Endothelial cell of umbilical vein (primary cell): ENCODE measurements around the gene SYNPO2L. TPM values are rescaled to one million over a fixed set of nuclear protein-coding genes. Genes with fewer than 3 reads are reported as not detected.
A peak's percentile ranks its signal among the peaks of the same experiment; 100 is the strongest.

ENCODE experiments used
- BruUV-seq: library from RNA; stranded (reverse); fragments of 400-500 nt; replicated peaks from 2 replicates; lab custom pipeline; 2021; lab: Mats Ljungman, UMichigan
- CTCF ChIA-PET: fragments of 300-600, 350-600 bp; sonication (Branson Sonifier 250); formaldehyde crosslinking; loops from one replicate; lab custom pipeline; 2021; ENCODE audit warnings: antibody characterized with exemption, inconsistent platforms; lab: Charles Lee
- POLR2A ChIA-PET: fragments of 300-600, 350-600 bp; sonication (Branson Sonifier 250); formaldehyde crosslinking; loops from one replicate; lab custom pipeline; 2021; ENCODE audit warnings: antibody characterized with exemption, inconsistent platforms; lab: Charles Lee
- DNase-seq: peaks from one replicate; pipeline ENCODE4 v3.0.0-alpha.2; 2011; ENCODE audit warnings: low read depth, low spot score
- FAIRE-seq: peaks from 2 replicates; lab custom pipeline; 2011; peaks lifted over from hg19 to GRCh38; lab: Jason Lieb, UNC
- H2AFZ ChIP-seq: 2 replicates; pipeline ENCODE4 v1.6.0; 2012; ENCODE audit warnings: low read depth, low read length, control low read depth, inconsistent platforms
- H3K27ac ChIP-seq: 2 replicates; pipeline ENCODE4 v1.5.1; 2011; ENCODE audit warnings: low read depth, mild to moderate bottlenecking, control low read depth, low read length, moderate library complexity; ENCODE audit not compliant: insufficient read depth
- H3K27me3 ChIP-seq, 2 experiments: 2 replicates each; pipeline versions ENCODE4 v1.6.0 to v1.6.1; 2011; ENCODE audit warnings: low read length in 2 of 2, mixed read lengths in 1 of 2; ENCODE audit not compliant: control insufficient read depth in 2 of 2, insufficient read depth in 2 of 2
- H3K36me3 ChIP-seq, 2 experiments: 2 replicates in 1 of 2; 3 replicates in 1 of 2; pipeline ENCODE4 v1.5.1; 2011; ENCODE audit warnings: low read length in 2 of 2, mild to moderate bottlenecking in 1 of 2, moderate library complexity in 1 of 2; ENCODE audit not compliant: control insufficient read depth in 2 of 2, insufficient read depth in 2 of 2; ENCODE audit errors: extremely low read depth in 1 of 2
- H3K4me1 ChIP-seq: 3 replicates; pipeline ENCODE4 v1.5.1; 2011; ENCODE audit warnings: mild to moderate bottlenecking, low read length; ENCODE audit not compliant: control insufficient read depth, insufficient read depth; ENCODE audit errors: extremely low read depth
- H3K4me2 ChIP-seq: 2 replicates; pipeline ENCODE4 v1.6.1; 2011; ENCODE audit warnings: low read length, control low read depth, mixed read lengths; ENCODE audit not compliant: insufficient read depth
- H3K4me3 ChIP-seq, 3 experiments: fragments of 200-600 bp in 1 of 3; sonication (generic), shearing (Covaris generic) in 1 of 3; replicated peaks in 1 of 3; 2 replicates each; pipeline ENCODE4 v1.5.1; 2011 to 2016; ENCODE audit warnings: control low read depth in 3 of 3, low read length in 3 of 3, mild to moderate bottlenecking in 2 of 3, inconsistent platforms in 1 of 3, low read depth in 1 of 3, moderate library complexity in 1 of 3; ENCODE audit not compliant: insufficient read depth in 1 of 3
- H3K79me2 ChIP-seq: 2 replicates; pipeline ENCODE4 v1.6.0; 2012; ENCODE audit warnings: low read length, inconsistent platforms; ENCODE audit not compliant: control insufficient read depth, insufficient read depth
- H3K9ac ChIP-seq: replicated peaks from 2 replicates; pipeline ENCODE3; 2011; ENCODE audit warnings: low read length, control low read depth; ENCODE audit not compliant: insufficient read depth; ENCODE audit errors: extremely low read depth
- H3K9me1 ChIP-seq: replicated peaks from 3 replicates; pipeline ENCODE4 v1.6.0; 2011; ENCODE audit warnings: mild to moderate bottlenecking, low read length; ENCODE audit not compliant: control insufficient read depth, insufficient read depth; ENCODE audit errors: extremely low read depth
- H3K9me3 ChIP-seq: replicated peaks from 2 replicates; pipeline ENCODE4 v1.5.1; 2012; ENCODE audit warnings: low read length, inconsistent platforms; ENCODE audit not compliant: control insufficient read depth, insufficient read depth
- H4K20me1 ChIP-seq: replicated peaks from 2 replicates; pipeline ENCODE3; 2011; ENCODE audit warnings: mild to moderate bottlenecking, low read length; ENCODE audit not compliant: control insufficient read depth, insufficient read depth; ENCODE audit errors: extremely low read depth
- EZH2 ChIP-seq: IDR thresholded peaks from 2 replicates; pipeline ENCODE4 v1.6.1; 2012; ENCODE audit warnings: borderline replicate concordance, low read depth, mild to moderate bottlenecking, moderate library complexity, low read length, inconsistent platforms; ENCODE audit not compliant: severe bottlenecking
- FOS ChIP-seq: IDR thresholded peaks from 2 replicates; pipeline ENCODE4 v1.6.1; 2011; ENCODE audit warnings: mild to moderate bottlenecking, low read length, moderate library complexity, borderline replicate concordance; ENCODE audit not compliant: insufficient read depth
- GATA2 ChIP-seq: IDR thresholded peaks from 2 replicates; pipeline ENCODE4 v1.7.0; 2011; ENCODE audit warnings: low read depth, mild to moderate bottlenecking, moderate library complexity, mixed read lengths, low read length; ENCODE audit not compliant: insufficient read length, insufficient read depth
- JUN ChIP-seq: IDR thresholded peaks from 2 replicates; pipeline ENCODE4 v1.6.1; 2011; ENCODE audit warnings: borderline replicate concordance, low read depth; ENCODE audit not compliant: insufficient read length, insufficient read depth
- MYC ChIP-seq: IDR thresholded peaks from one replicate; pipeline ENCODE4 v1.6.1; 2011; ENCODE audit warnings: mild to moderate bottlenecking, low read depth, low read length
- POLR2A ChIP-seq: IDR thresholded peaks from 2 replicates; pipeline ENCODE4 v1.6.1; 2012; ENCODE audit warnings: low read depth, mild to moderate bottlenecking, control low read depth, low read length
- POLR2AphosphoS5 ChIP-seq: IDR thresholded peaks from 2 replicates; pipeline ENCODE4 v1.6.1; 2012; ENCODE audit warnings: low read depth, mild to moderate bottlenecking, control low read depth, low read length, moderate library complexity; ENCODE audit not compliant: insufficient read depth
- dilution Hi-C: fragments of 300-500 bp; cut with MboI; formaldehyde crosslinking; loops from one replicate; pipeline ENCODE4 v1.15.0; 2019; ENCODE audit warnings: low sequenced_read_pairs; ENCODE audit not compliant: extremely low pct_ligation_motif_present
- intact Hi-C: fragments of 100-400 bp; cut with micrococcal nuclease; formaldehyde crosslinking; loops from one replicate; pipeline ENCODE4 v1.10.0; 2022
- polyA plus RNA-seq, 4 experiments: library from polyadenylated mRNA; depleted of rRNA in 3 of 4; stranded (reverse) in 3 of 4; unstranded in 1 of 4; fragments of >200 nt; gene quantifications; 2 replicates each; pipeline versions ENCODE4 v1.2.1 to v1.2.3, GENCODE V29; 2011 to 2012; ENCODE audit warnings: missing spikeins in 1 of 4
- total RNA-seq: library from RNA; stranded (reverse); gene quantifications from 2 replicates; pipeline ENCODE4 v1.2.3, GENCODE V29; 2021
- TF ChIP-seq, protein P1 (sequence below), 2 donors: IDR thresholded peaks; 1 replicate in 1 of 2; 2 replicates in 1 of 2; pipeline ENCODE4 v1.5.1; 2011; ENCODE audit warnings: low read length in 2 of 2, mild to moderate bottlenecking in 2 of 2, moderate library complexity in 2 of 2, control low read depth in 1 of 2, inconsistent platforms in 1 of 2, low read depth in 1 of 2; ENCODE audit not compliant: insufficient read depth in 1 of 2; ENCODE audit errors: extremely low read depth in 1 of 2
- TF ChIP-seq, protein P2 (sequence below): IDR thresholded peaks from 2 replicates; pipeline ENCODE4 v1.6.1; 2011; ENCODE audit not compliant: insufficient read depth, insufficient read length

The SYNPO2L gene
- total and polyA plus RNA-seq, 2 donors (not counting 3 experiments of a cell fraction or from before 2014, with no cell fraction given) = not detected

DNA sequence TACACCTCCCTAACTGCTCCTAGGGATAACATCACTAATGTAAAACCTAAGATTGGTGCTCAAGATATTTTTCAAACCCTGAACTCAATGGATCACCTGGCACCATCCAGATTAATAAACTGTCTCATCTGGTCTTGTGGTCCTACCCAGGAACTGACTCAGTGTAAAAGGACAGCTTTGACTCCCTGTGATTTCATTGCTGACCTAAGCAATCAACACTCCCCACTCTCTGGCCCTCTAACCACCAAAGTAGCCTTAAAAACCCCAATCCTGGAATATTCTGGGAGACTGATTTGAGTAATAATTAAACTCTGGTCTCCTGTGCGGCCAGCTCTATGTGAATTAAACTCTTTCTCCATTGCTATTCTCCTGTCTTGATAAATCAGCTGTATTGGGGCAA, 58.5 kb downstream of the SYNPO2L start:
- peaks cover 10% of the 10 kb centered on the region for H3K4me1 ChIP-seq
- dilution Hi-C loops (no loop called here), intact Hi-C loops (no loop called here)
- no peaks in the 10 kb centered on the region for H4K20me1 ChIP-seq
- H3K9ac ChIP-seq = no peak overlapping the region
- H3K9me1 ChIP-seq = no peaks in the 10 kb centered on the region
- no peaks in the 10 kb centered on the region for H3K36me3 ChIP-seq
- ChIA-PET POLR2A (no interaction called here), CTCF (interaction anchor here (1.0 to 1.3 kb wide), 2 partner anchors 11 to 221 kb away, joined by 3 to 5 read pairs; no protein-coding TSS in a partner anchor)
- no peaks in the 10 kb centered on the region for H3K79me2 ChIP-seq
- H3K9me3 ChIP-seq = no peaks in the 10 kb centered on the region
- no peaks in the 10 kb centered on the region for H3K27me3 ChIP-seq
- no peak overlapping the region for H3K4me2 ChIP-seq
- H3K27ac ChIP-seq = no peak overlapping the region
- BruUV-seq = no TSS peak
- TF ChIP-seq GATA2 (no peak), FOS (no peak), POLR2A (no peak), JUN (no peak), EZH2 (no peak), MYC (no peak), POLR2AphosphoS5 (no peak)
- TF ChIP-seq, protein P1, sequence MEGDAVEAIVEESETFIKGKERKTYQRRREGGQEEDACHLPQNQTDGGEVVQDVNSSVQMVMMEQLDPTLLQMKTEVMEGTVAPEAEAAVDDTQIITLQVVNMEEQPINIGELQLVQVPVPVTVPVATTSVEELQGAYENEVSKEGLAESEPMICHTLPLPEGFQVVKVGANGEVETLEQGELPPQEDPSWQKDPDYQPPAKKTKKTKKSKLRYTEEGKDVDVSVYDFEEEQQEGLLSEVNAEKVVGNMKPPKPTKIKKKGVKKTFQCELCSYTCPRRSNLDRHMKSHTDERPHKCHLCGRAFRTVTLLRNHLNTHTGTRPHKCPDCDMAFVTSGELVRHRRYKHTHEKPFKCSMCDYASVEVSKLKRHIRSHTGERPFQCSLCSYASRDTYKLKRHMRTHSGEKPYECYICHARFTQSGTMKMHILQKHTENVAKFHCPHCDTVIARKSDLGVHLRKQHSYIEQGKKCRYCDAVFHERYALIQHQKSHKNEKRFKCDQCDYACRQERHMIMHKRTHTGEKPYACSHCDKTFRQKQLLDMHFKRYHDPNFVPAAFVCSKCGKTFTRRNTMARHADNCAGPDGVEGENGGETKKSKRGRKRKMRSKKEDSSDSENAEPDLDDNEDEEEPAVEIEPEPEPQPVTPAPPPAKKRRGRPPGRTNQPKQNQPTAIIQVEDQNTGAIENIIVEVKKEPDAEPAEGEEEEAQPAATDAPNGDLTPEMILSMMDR (IDR thresholded peaks at IDR 0.05; ENCODE audit: extremely low read depth in 1 of 2, insufficient read depth in 1 of 2, low read depth in 1 of 2, low read length in 2 of 2) = no peak
- TF ChIP-seq, protein P2, sequence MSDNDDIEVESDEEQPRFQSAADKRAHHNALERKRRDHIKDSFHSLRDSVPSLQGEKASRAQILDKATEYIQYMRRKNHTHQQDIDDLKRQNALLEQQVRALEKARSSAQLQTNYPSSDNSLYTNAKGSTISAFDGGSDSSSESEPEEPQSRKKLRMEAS = no peak
- H3K4me3 ChIP-seq = no peak overlapping the region
- no peak overlapping the region for H2AFZ ChIP-seq
- peak; percentile 59 for FAIRE-seq
- DNase-seq = no peak

Other genes with a start within 250 kb of the SYNPO2L start
- 81.6 and 86.0 TPM in 2 replicates for gene ANXA7, start 242.0 kb downstream of the SYNPO2L start, total RNA-seq
- gene ANXA7, start 242.0 kb downstream of the SYNPO2L start, polyA plus RNA-seq = 56.5 and 62.6 TPM in 2 replicates
- 3.1 and 3.5 TPM in 2 replicates for gene MSS51, start 222.5 kb downstream of the SYNPO2L start, total RNA-seq
- gene MSS51, start 222.5 kb downstream of the SYNPO2L start, polyA plus RNA-seq = 1.8 and 2.3 TPM in 2 replicates
- gene PPP3CB, start 160.0 kb downstream of the SYNPO2L start, total RNA-seq = 29.8 and 30.4 TPM in 2 replicates
- 7.8 and 13.5 TPM in 2 replicates for gene PPP3CB, start 160.0 kb downstream of the SYNPO2L start, polyA plus RNA-seq
- 13.5 and 14.2 TPM in 2 replicates for gene USP54, start 64.7 kb downstream of the SYNPO2L start, total RNA-seq
- 6.5 and 9.3 TPM in 2 replicates for gene USP54, start 64.7 kb downstream of the SYNPO2L start, polyA plus RNA-seq
- gene MYOZ1, start 14.6 kb downstream of the SYNPO2L start, total RNA-seq = not detected in 2 replicates
- not detected in 2 replicates for gene MYOZ1, start 14.6 kb downstream of the SYNPO2L start, polyA plus RNA-seq
- 6.9 and 7.7 TPM in 2 replicates for gene AGAP5, start 42.1 kb upstream of the SYNPO2L start, total RNA-seq
- 4.4 and 4.9 TPM in 2 replicates for gene AGAP5, start 42.1 kb upstream of the SYNPO2L start, polyA plus RNA-seq
- 91.2 and 95.5 TPM in 2 replicates for gene SEC24C, start 88.3 kb upstream of the SYNPO2L start, total RNA-seq
- gene SEC24C, start 88.3 kb upstream of the SYNPO2L start, polyA plus RNA-seq = 108 and 117 TPM in 2 replicates
- gene CHCHD1, start 126.0 kb upstream of the SYNPO2L start, total RNA-seq = 31.7 and 34.9 TPM in 2 replicates
- 32.1 and 39.2 TPM in 2 replicates for gene CHCHD1, start 126.0 kb upstream of the SYNPO2L start, polyA plus RNA-seq
- 111 and 112 TPM in 2 replicates for gene ZSWIM8, start 129.6 kb upstream of the SYNPO2L start, total RNA-seq
- 230 and 372 TPM in 2 replicates for gene ZSWIM8, start 129.6 kb upstream of the SYNPO2L start, polyA plus RNA-seq
- 26.3 and 30.2 TPM in 2 replicates for gene NDST2, start 155.6 kb upstream of the SYNPO2L start, total RNA-seq
- 25.0 and 30.1 TPM in 2 replicates for gene NDST2, start 155.6 kb upstream of the SYNPO2L start, polyA plus RNA-seq
- gene CAMK2G, start 218.5 kb upstream of the SYNPO2L start, total RNA-seq = 28.1 and 33.6 TPM in 2 replicates
- gene CAMK2G, start 218.5 kb upstream of the SYNPO2L start, polyA plus RNA-seq = 26.8 and 27.2 TPM in 2 replicates